PFSK-1 (cell line): ENCODE data around the gene NUDT1.

Experiments used
- FOXP2 ChIP-seq: optimal IDR thresholded peaks from 2 replicates; pipeline ENCODE3; 2011; ENCODE audit warnings: borderline replicate concordance, control low read depth, inconsistent platforms; ENCODE audit not compliant: insufficient read depth; ENCODE audit errors: extremely low read length, extremely low read depth
- POLR2AphosphoS5 ChIP-seq: IDR thresholded peaks from 2 replicates; pipeline ENCODE4 v1.6.1; 2012; ENCODE audit warnings: low read depth, mild to moderate bottlenecking, control low read depth, low read length, moderate library complexity
- SIN3A ChIP-seq: IDR thresholded peaks from 2 replicates; pipeline ENCODE4 v1.6.1; 2012; ENCODE audit warnings: mild to moderate bottlenecking, low read length, moderate library complexity, borderline replicate concordance; ENCODE audit not compliant: insufficient read depth
- TAF1 ChIP-seq: IDR thresholded peaks from 2 replicates; pipeline ENCODE4 v1.6.1; 2012; ENCODE audit warnings: low read length, control low read depth, borderline replicate concordance; ENCODE audit not compliant: insufficient read depth
- TF ChIP-seq, protein P1 (sequence below), 2 experiments: IDR thresholded peaks; 2 replicates each; pipeline versions ENCODE4 v1.6.1 to v1.8.0; 2011 to 2012; ENCODE audit warnings: low read depth in 2 of 2, low read length in 2 of 2, control low read depth in 1 of 2, inconsistent platforms in 1 of 2, mild to moderate bottlenecking in 1 of 2, moderate library complexity in 1 of 2; ENCODE audit not compliant: insufficient read depth in 1 of 2

The NUDT1 gene

DNA sequence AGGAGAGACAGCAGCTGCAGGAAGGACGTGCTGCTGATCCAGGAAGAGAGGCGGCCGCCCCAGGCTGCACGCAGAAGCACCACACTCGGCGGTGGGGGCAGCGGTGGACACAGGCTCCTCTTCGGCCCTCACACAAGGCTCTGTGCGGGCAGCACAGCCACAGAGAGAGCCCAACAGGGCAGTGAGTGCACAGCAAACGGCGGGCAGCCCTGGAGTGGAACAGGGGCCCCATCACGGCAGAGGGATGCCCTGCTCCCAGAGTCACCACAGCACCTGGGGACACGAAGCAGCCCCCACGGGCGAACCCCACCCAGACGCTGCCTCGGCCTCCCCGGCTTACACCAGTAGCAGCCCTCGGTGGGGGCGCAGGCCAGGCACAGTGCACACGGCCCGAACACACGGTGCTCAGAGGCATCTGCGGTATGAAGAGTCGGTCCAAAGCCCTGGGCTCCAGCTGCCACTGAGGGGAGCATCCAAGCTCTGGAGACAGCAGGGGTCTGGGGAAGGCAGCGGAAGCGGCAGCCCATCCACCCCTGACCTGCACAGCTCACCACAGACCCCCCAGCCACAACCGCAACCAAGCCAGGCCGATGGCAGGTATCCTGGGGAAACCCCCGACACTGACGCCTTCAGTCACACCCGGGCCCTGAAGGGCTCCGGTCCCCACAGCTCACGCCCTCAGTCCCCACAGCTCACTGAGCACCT, 16.8 kb downstream of the NUDT1 start:
- TF ChIP-seq, protein P1, sequence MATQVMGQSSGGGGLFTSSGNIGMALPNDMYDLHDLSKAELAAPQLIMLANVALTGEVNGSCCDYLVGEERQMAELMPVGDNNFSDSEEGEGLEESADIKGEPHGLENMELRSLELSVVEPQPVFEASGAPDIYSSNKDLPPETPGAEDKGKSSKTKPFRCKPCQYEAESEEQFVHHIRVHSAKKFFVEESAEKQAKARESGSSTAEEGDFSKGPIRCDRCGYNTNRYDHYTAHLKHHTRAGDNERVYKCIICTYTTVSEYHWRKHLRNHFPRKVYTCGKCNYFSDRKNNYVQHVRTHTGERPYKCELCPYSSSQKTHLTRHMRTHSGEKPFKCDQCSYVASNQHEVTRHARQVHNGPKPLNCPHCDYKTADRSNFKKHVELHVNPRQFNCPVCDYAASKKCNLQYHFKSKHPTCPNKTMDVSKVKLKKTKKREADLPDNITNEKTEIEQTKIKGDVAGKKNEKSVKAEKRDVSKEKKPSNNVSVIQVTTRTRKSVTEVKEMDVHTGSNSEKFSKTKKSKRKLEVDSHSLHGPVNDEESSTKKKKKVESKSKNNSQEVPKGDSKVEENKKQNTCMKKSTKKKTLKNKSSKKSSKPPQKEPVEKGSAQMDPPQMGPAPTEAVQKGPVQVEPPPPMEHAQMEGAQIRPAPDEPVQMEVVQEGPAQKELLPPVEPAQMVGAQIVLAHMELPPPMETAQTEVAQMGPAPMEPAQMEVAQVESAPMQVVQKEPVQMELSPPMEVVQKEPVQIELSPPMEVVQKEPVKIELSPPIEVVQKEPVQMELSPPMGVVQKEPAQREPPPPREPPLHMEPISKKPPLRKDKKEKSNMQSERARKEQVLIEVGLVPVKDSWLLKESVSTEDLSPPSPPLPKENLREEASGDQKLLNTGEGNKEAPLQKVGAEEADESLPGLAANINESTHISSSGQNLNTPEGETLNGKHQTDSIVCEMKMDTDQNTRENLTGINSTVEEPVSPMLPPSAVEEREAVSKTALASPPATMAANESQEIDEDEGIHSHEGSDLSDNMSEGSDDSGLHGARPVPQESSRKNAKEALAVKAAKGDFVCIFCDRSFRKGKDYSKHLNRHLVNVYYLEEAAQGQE (IDR thresholded peaks at IDR 0.05; ENCODE audit: insufficient read depth in 1 of 2, low read depth in 2 of 2, low read length in 2 of 2) = no peak
- TF ChIP-seq FOXP2 (no peak), SIN3A (no peak), TAF1 (no peak), POLR2AphosphoS5 (no peak)

DNA sequence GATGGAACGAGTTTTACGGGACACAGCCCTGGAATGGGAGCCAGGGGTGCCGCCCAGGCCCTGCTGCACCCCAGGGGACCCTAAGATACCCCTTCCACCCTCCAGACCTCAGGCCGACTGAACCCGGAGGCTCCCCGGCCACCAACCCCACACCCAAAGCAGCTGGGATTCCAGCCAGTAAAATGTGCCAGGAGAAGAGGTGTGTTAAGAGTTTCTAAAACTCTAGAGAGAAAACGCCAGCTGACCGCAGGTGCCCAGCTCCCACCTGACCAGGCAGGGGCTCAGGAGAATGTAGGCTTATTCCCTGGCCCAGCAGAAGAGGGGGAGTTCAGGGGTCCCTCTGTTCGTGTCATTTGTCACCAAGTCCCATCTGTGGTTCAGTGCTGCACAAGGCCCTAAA, 17.5 kb downstream of the NUDT1 start:
- TF ChIP-seq, protein P1 (IDR thresholded peaks at IDR 0.05; ENCODE audit: insufficient read depth in 1 of 2, low read depth in 2 of 2, low read length in 2 of 2) = no peak
- no peak for TF ChIP-seq POLR2AphosphoS5
- no peak for TF ChIP-seq SIN3A
- TF ChIP-seq FOXP2 = no peak
- no peak for TF ChIP-seq TAF1

DNA sequence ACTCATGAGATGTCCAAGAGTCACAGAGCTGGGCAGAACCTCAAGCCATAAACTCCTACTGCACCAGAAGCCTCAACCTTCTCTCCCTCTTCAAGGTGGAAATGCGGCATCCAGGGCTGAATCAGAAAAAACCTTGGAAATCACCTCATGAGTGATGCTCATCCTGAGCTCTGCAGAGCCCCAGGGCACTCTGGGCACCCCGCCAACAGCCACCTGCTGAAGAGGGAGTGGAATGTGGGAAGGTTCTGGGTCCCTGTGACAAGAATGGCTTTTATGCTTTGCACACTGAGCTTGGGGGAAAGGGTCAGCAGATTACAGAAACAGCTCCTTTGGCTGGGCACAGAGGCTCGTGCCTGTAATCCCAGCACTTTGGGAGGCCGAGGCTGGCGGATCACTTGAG, 18.8 kb downstream of the NUDT1 start:
- TF ChIP-seq TAF1 = no peak
- no peak for TF ChIP-seq POLR2AphosphoS5
- no peak for TF ChIP-seq SIN3A
- TF ChIP-seq, protein P1 (IDR thresholded peaks at IDR 0.05; ENCODE audit: insufficient read depth in 1 of 2, low read depth in 2 of 2, low read length in 2 of 2) = no peak
- no peak for TF ChIP-seq FOXP2

DNA sequence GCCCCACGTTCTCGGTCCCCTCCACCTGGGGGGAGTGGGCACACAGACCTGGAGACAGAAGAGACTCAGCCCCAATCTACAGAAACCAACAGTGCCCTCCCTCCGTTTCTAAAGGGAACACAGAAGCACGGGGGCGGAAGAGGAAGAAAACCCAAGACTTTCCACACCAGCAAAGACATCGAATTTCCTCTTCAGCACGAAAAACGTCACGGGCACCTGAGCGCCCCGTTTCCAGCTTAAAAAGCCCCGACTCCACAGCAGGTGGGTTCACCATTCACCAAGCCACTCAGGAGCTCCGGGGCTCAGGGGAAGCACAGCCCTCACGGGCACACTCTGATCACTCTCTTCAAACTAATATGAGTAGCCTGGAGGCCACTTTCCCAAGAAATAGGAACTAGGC, 19.6 kb downstream of the NUDT1 start:
- no peak for TF ChIP-seq FOXP2
- TF ChIP-seq SIN3A = no peak
- no peak for TF ChIP-seq POLR2AphosphoS5
- TF ChIP-seq, protein P1 (IDR thresholded peaks at IDR 0.05; ENCODE audit: insufficient read depth in 1 of 2, low read depth in 2 of 2, low read length in 2 of 2) = no peak
